Spleen (tissue), 11 donors: Measurements from ENCODE around the gene PNPLA8. TPM values are rescaled to one million over a fixed set of nuclear protein-coding genes. Genes with fewer than 3 reads are reported as not detected.
"Not testable (repeated sequence)": the region's sequence is repeated elsewhere in the genome, so short reads cannot be mapped to it uniquely, and the experiment has no call there.

Experiments
- DNase-seq: peaks from one replicate; pipeline ENCODE4 v3.0.0-alpha.2; 2020
- H3K27ac ChIP-seq, 8 donors: fragments of 200-600 bp; sonication (generic) in 7 of 8; 1 replicate in 4 of 8; 2 replicates in 4 of 8; pipeline versions ENCODE4 v1.5.0 to v1.8.0; 2016 to 2021; ENCODE audit warnings: inconsistent platforms in 4 of 8, mild to moderate bottlenecking in 4 of 8, moderate library complexity in 1 of 8
- H3K27me3 ChIP-seq, 7 donors: fragments of 200-600 bp; sonication (generic) in 6 of 7; replicated peaks in 1 of 7; 1 replicate in 4 of 7; 2 replicates in 3 of 7; pipeline versions ENCODE4 v1.5.0 to v1.8.0; 2016 to 2021; ENCODE audit warnings: inconsistent platforms in 3 of 7, mild to moderate bottlenecking in 1 of 7
- H3K36me3 ChIP-seq, 6 donors: fragments of 200-600 bp; sonication (generic) in 5 of 6; 1 replicate in 4 of 6; 2 replicates in 2 of 6; pipeline versions ENCODE4 v1.5.0 to v1.8.0; 2016 to 2021; ENCODE audit warnings: inconsistent platforms in 2 of 6
- H3K4me1 ChIP-seq, 6 donors: fragments of 200-600 bp; sonication (generic) in 5 of 6; 1 replicate in 3 of 6; 2 replicates in 3 of 6; pipeline versions ENCODE4 v1.5.0 to v1.8.0; 2016 to 2021; ENCODE audit warnings: inconsistent platforms in 3 of 6
- H3K4me3 ChIP-seq, 8 donors: fragments of 200-600 bp; sonication (generic) in 7 of 8; 1 replicate in 4 of 8; 2 replicates in 4 of 8; pipeline versions ENCODE4 v1.5.0 to v1.8.0; 2016 to 2021; ENCODE audit warnings: inconsistent platforms in 4 of 8, mild to moderate bottlenecking in 4 of 8, moderate library complexity in 2 of 8
- H3K9me3 ChIP-seq, 8 donors: fragments of 200-600 bp; sonication (generic) in 7 of 8; 1 replicate in 4 of 8; 2 replicates in 4 of 8; pipeline versions ENCODE4 v1.5.0 to v1.8.0; 2016 to 2021; ENCODE audit warnings: inconsistent platforms in 4 of 8
- CTCF ChIP-seq, 11 experiments: fragments of 200-600 bp in 7 of 11; fragments of 450-650 bp in 4 of 11; sonication (generic) in 4 of 11; IDR thresholded peaks in 8 of 11; conservative IDR thresholded peaks in 3 of 11; 1 replicate in 7 of 11; 2 replicates in 4 of 11; pipeline versions ENCODE4 v1.4.0 to v1.8.0; 2016 to 2021; ENCODE audit warnings: antibody characterized with exemption in 11 of 11, inconsistent platforms in 4 of 11, mild to moderate bottlenecking in 1 of 11
- POLR2A ChIP-seq, 3 donors: fragments of 450-650 bp; IDR thresholded peaks; one replicate each; pipeline ENCODE4 v1.5.1; 2017; ENCODE audit warnings: antibody characterized with exemption in 3 of 3, mild to moderate bottlenecking in 1 of 3
- POLR2AphosphoS5 ChIP-seq, 3 donors: sonication (generic); formaldehyde crosslinking; IDR thresholded peaks; one replicate each; pipeline ENCODE4 v1.5.1; 2017; ENCODE audit warnings: antibody characterized with exemption in 3 of 3
- WGBS, 5 donors: extraction: QIAGEN DNeasy Blood & Tissue Kit in 3 of 5; methylation state at CpG; one replicate each; pipeline versions ENCODE4 v1.1.5 to v1.1.7; 2013 to 2018; 5-methylcytosine and 5-hydroxymethylcytosine counted together
- intact Hi-C: fragments of 100-400 bp; cut with DNase I; formaldehyde crosslinking; loops from one replicate; pipeline ENCODE4 v1.15.0; 2023; ENCODE audit warnings: low total_unique reads
- polyA plus RNA-seq, 3 donors: library from polyadenylated mRNA; stranded (reverse); fragments of 200-250 nt; gene quantifications; one replicate each; pipeline ENCODE4 v1.2.1, GENCODE V29; 2013
- total RNA-seq, 7 donors: library from RNA; depleted of rRNA in 3 of 7; stranded (reverse); fragments of >200 nt in 3 of 7; fragmentation: NEBNext Ultra II Directional in 4 of 7; extraction: Animal tissue kit (Norgen Biotek cat#: 25700) in 4 of 7; gene quantifications; one replicate each; pipeline versions ENCODE4 v1.1.0 to v1.2.1, GENCODE V29; 2016 to 2021
- donor health status: healthy with polysubstance abuse.
- donor health status: DM: no; HTN: no; CAD: no; lungs with moderate emphysema.
- donor health status: DM: no; HTN: no; CAD: no.
- donor health status: Bipolar disorder and iron deficiency.
- donor health status: healthy.
- donor health status: DM: no; HTN: no; CAD: no.
- donor health status: DM: yes; HTN: yes; CAD: no.

PNPLA8 gene
- total and polyA plus RNA-seq, 10 donors, result 11.9 to 35.7 (median 29.5) TPM

GRCh38 chr7:108479751-108480150, 46.2 kb downstream of the PNPLA8 start:
- H3K4me1 ChIP-seq, result no peaks in the 10 kb centered on the region
- DNase-seq, result no peak
- no peaks in the 10 kb centered on the region for H3K9me3 ChIP-seq
- 95 to 100% (median 97%) methylated on average over 2 of the region's 2 CpGs for WGBS, 5 donors
- no peak overlapping the region for H3K27ac ChIP-seq
- H3K4me3 ChIP-seq, result no peak overlapping the region
- intact Hi-C loops, result no loop called here
- H3K27me3 ChIP-seq, result no peaks in the 10 kb centered on the region
- peaks cover 0 to 97% (median 33%) of the 10 kb centered on the region in 6 donors for H3K36me3 ChIP-seq
- no peak for TF ChIP-seq POLR2AphosphoS5 (IDR thresholded peaks at IDR 0.05)
- TF ChIP-seq POLR2A (IDR thresholded peaks at IDR 0.05), result no peak
- TF ChIP-seq CTCF (IDR thresholded peaks at IDR 0.05 in 8 of 11, conservative IDR thresholded peaks at IDR 0.05 in 3 of 11), result no peak

- no peak for DNase-seq
- Histone ChIP-seq H3K27ac (no peak overlapping the region), H3K4me1 (no peaks in the 10 kb centered on the region), H3K36me3 (peaks cover 0 to 97% (median 32%) of the 10 kb centered on the region in 6 donors), H3K9me3 (no peaks in the 10 kb centered on the region), H3K4me3 (no peak overlapping the region), H3K27me3 (no peaks in the 10 kb centered on the region)
- TF ChIP-seq POLR2A (IDR thresholded peaks at IDR 0.05), result no peak
- TF ChIP-seq CTCF (IDR thresholded peaks at IDR 0.05 in 8 of 11, conservative IDR thresholded peaks at IDR 0.05 in 3 of 11), result no peak
- no peak for TF ChIP-seq POLR2AphosphoS5 (IDR thresholded peaks at IDR 0.05)
- WGBS, 5 donors, result 83 to 90% (median 89%) methylated on average over 5 of the region's 5 CpGs
- intact Hi-C loops, result no loop called here
These were observed 46.8 kb downstream of the PNPLA8 start for GRCh38 chr7:108479118-108479517.

- intact Hi-C loops, result no loop called here
- Histone ChIP-seq H3K27ac (no peak overlapping the region), H3K9me3 (no peaks in the 10 kb centered on the region), H3K36me3 (peaks cover 0 to 27% (median 4%) of the 10 kb centered on the region in 6 donors), H3K4me1 (peaks cover 0 to 6% (median 4%) of the 10 kb centered on the region in 6 donors), H3K27me3 (no peaks in the 10 kb centered on the region), H3K4me3 (no peak overlapping the region)
- 51 to 72% (median 69%) methylated on average over 4 of the region's 4 CpGs for WGBS, 5 donors
- TF ChIP-seq POLR2A (IDR thresholded peaks at IDR 0.05) (no peak), CTCF (IDR thresholded peaks at IDR 0.05 in 8 of 11, conservative IDR thresholded peaks at IDR 0.05 in 3 of 11) (no peak), POLR2AphosphoS5 (IDR thresholded peaks at IDR 0.05) (no peak)
- no peak for DNase-seq
These were observed 57.7 kb downstream of the PNPLA8 start for GRCh38 chr7:108468246-108468645.

- Histone ChIP-seq H3K27ac (no peak overlapping the region), H3K9me3 (no peaks in the 10 kb centered on the region), H3K36me3 (peaks cover 0 to 18% (median under 1%) of the 10 kb centered on the region in 6 donors), H3K4me1 (peaks cover 0 to 6% (median 4%) of the 10 kb centered on the region in 6 donors), H3K27me3 (no peaks in the 10 kb centered on the region), H3K4me3 (no peak overlapping the region)
- no peak for TF ChIP-seq POLR2AphosphoS5 (IDR thresholded peaks at IDR 0.05)
- no peak for TF ChIP-seq CTCF (IDR thresholded peaks at IDR 0.05 in 8 of 11, conservative IDR thresholded peaks at IDR 0.05 in 3 of 11)
- no peak for TF ChIP-seq POLR2A (IDR thresholded peaks at IDR 0.05)
- intact Hi-C loops, result no loop called here
- no peak for DNase-seq
- 71 to 83% (median 77%) methylated on average over 2 of the region's 2 CpGs for WGBS, 5 donors
These were observed 58.5 kb downstream of the PNPLA8 start for GRCh38 chr7:108467391-108467790.

GRCh38 chr7:108466322-108466721, 59.6 kb downstream of the PNPLA8 start:
- H3K27me3 ChIP-seq, H3K4me1 ChIP-seq, H3K27ac ChIP-seq, H3K4me3 ChIP-seq, H3K9me3 ChIP-seq, H3K36me3 ChIP-seq, DNase-seq, intact Hi-C loops: not testable (repeated sequence)
- 68 to 96% (median 92%) methylated on average over 2 of the region's 2 CpGs for WGBS, 5 donors
